NCI-H2029 (cell line): ENCODE data around the gene KCNG3.
"Not testable (repeated sequence)": the region's sequence is repeated elsewhere in the genome, so short reads cannot be mapped to it uniquely, and the experiment has no call there.

Source experiments
- DNase-seq: peaks from one replicate; lab custom pipeline; 2025; lab: John Stamatoyannopoulos, UW

KCNG3 gene

GRCh38 chr2:42429352-42429751 lies 64.4 kb downstream of the KCNG3 start:
- DNase-seq = no peak

- DNase-seq = no peak
Measured at GRCh38 chr2:42425697-42426096, 68.1 kb downstream of the KCNG3 start.

- DNase-seq = no peak
Measured at GRCh38 chr2:42424033-42424432, 69.7 kb downstream of the KCNG3 start.

- DNase-seq = no peak
Measured at GRCh38 chr2:42421601-42422239, 72.1 kb downstream of the KCNG3 start.

GRCh38 chr2:42421157-42421485 lies 72.7 kb downstream of the KCNG3 start:
- no peak for DNase-seq

- DNase-seq = no peak
Measured at GRCh38 chr2:42414648-42415047, 79.1 kb downstream of the KCNG3 start.

- DNase-seq = no peak
Measured at GRCh38 chr2:42414158-42414557, 79.6 kb downstream of the KCNG3 start.

- no peak for DNase-seq
Measured at GRCh38 chr2:42410742-42411514, 82.9 kb downstream of the KCNG3 start.

GRCh38 chr2:42408009-42408408 lies 85.8 kb downstream of the KCNG3 start:
- no peak for DNase-seq

- no peak for DNase-seq
Measured at GRCh38 chr2:42407476-42407875, 86.3 kb downstream of the KCNG3 start.

GRCh38 chr2:42404676-42405075 lies 89.1 kb downstream of the KCNG3 start:
- DNase-seq = no peak

GRCh38 chr2:42401773-42402172 lies 92.0 kb downstream of the KCNG3 start:
- no peak for DNase-seq

GRCh38 chr2:42398052-42398451 lies 95.7 kb downstream of the KCNG3 start:
- not testable (repeated sequence) for DNase-seq

GRCh38 chr2:42393320-42393719 lies 100.5 kb downstream of the KCNG3 start:
- DNase-seq = not testable (repeated sequence)

GRCh38 chr2:42392191-42392590 lies 101.6 kb downstream of the KCNG3 start:
- DNase-seq = no peak
